Bronchial epithelial cell (primary cell): ENCODE results near the gene FAM184A. TPM values are rescaled to one million over a fixed set of nuclear protein-coding genes. Genes with fewer than 3 reads are reported as not detected.
A peak's percentile ranks its signal among the peaks of the same experiment; 100 is the strongest.

Experiments
- DNase-seq: peaks from one replicate; pipeline ENCODE4 v3.0.0-alpha.2; 2010; ENCODE audit warnings: low read depth
- FAIRE-seq: peaks from 2 replicates; lab custom pipeline; 2011; peaks lifted over from hg19 to GRCh38; lab: Jason Lieb, UNC
- H3K27me3 ChIP-seq: 2 replicates; pipeline ENCODE4 v1.5.1; 2011; ENCODE audit warnings: low read length; ENCODE audit not compliant: control insufficient read depth, insufficient read depth
- H3K36me3 ChIP-seq: 2 replicates; pipeline ENCODE4 v1.5.1; 2011; ENCODE audit warnings: low read length; ENCODE audit not compliant: control insufficient read depth, insufficient read depth
- H3K4me3 ChIP-seq: 2 replicates; pipeline ENCODE4 v1.5.1; 2011; ENCODE audit warnings: mild to moderate bottlenecking, low read depth, low read length, control low read depth
- CTCF ChIP-seq: IDR thresholded peaks from 2 replicates; pipeline ENCODE4 v1.5.1; 2011; ENCODE audit warnings: mild to moderate bottlenecking, moderate library complexity, low read length, control low read depth, inconsistent platforms; ENCODE audit not compliant: insufficient read depth, severe bottlenecking
- total RNA-seq: library from RNA; depleted of rRNA; stranded (reverse); fragments of >200 nt; gene quantifications from 2 replicates; pipeline ENCODE4 v1.2.1, GENCODE V29; 2014

Gene FAM184A
- under 0.01 and 0.26 TPM in 2 replicates for total RNA-seq

- peak within 1 kb of the TSS; percentile 43 for H3K4me3 ChIP-seq
- no peaks in the 10 kb centered on the region for H3K36me3 ChIP-seq
- no peak for FAIRE-seq
- TF ChIP-seq CTCF, result peak; percentile 43
- peak; percentile 21 for DNase-seq
- H3K27me3 ChIP-seq, result peaks cover 5% of the 10 kb centered on the region
These were observed at the start of gene FAM184A for GRCh38 chr6:119078376-119079282. FAM184A (minus strand) TSS chr6:119078664; CDS start chr6:119078299, 365 bp downstream.

GRCh38 chr6:119127627-119128026, 49.2 kb upstream of the FAM184A start:
- DNase-seq (no peak), FAIRE-seq (no peak)
- H3K27me3 ChIP-seq, result peaks cover 17% of the 10 kb centered on the region
- TF ChIP-seq CTCF, result no peak
- H3K4me3 ChIP-seq, result no peak overlapping the region
- no peaks in the 10 kb centered on the region for H3K36me3 ChIP-seq

GRCh38 chr6:119126826-119127225, 48.4 kb upstream of the FAM184A start:
- H3K4me3 ChIP-seq, result no peak overlapping the region
- no peaks in the 10 kb centered on the region for H3K36me3 ChIP-seq
- peaks cover 12% of the 10 kb centered on the region for H3K27me3 ChIP-seq
- TF ChIP-seq CTCF, result no peak
- FAIRE-seq, result no peak
- DNase-seq, result no peak

GRCh38 chr6:119126140-119126539, 47.7 kb upstream of the FAM184A start:
- DNase-seq (no peak), FAIRE-seq (no peak)
- no peak overlapping the region for H3K4me3 ChIP-seq
- TF ChIP-seq CTCF, result no peak
- H3K36me3 ChIP-seq, result no peaks in the 10 kb centered on the region
- peaks cover 12% of the 10 kb centered on the region for H3K27me3 ChIP-seq

GRCh38 chr6:119125576-119125975, 47.1 kb upstream of the FAM184A start:
- no peak for DNase-seq
- Histone ChIP-seq H3K27me3 (peaks cover 12% of the 10 kb centered on the region), H3K4me3 (no peak overlapping the region), H3K36me3 (no peaks in the 10 kb centered on the region)
- no peak for FAIRE-seq
- no peak for TF ChIP-seq CTCF
